Endothelial cell of umbilical vein (primary cell): ENCODE results near the gene ZMIZ1.

Experiments used
- EZH2 ChIP-seq: IDR thresholded peaks from 2 replicates; pipeline ENCODE4 v1.6.1; 2012; ENCODE audit warnings: borderline replicate concordance, low read depth, mild to moderate bottlenecking, moderate library complexity, low read length, inconsistent platforms; ENCODE audit not compliant: severe bottlenecking
- GATA2 ChIP-seq: IDR thresholded peaks from 2 replicates; pipeline ENCODE4 v1.7.0; 2011; ENCODE audit warnings: low read depth, mild to moderate bottlenecking, moderate library complexity, mixed read lengths, low read length; ENCODE audit not compliant: insufficient read length, insufficient read depth
- MYC ChIP-seq: IDR thresholded peaks from one replicate; pipeline ENCODE4 v1.6.1; 2011; ENCODE audit warnings: mild to moderate bottlenecking, low read depth, low read length
- POLR2A ChIP-seq: IDR thresholded peaks from 2 replicates; pipeline ENCODE4 v1.6.1; 2012; ENCODE audit warnings: low read depth, mild to moderate bottlenecking, control low read depth, low read length
- POLR2AphosphoS5 ChIP-seq: IDR thresholded peaks from 2 replicates; pipeline ENCODE4 v1.6.1; 2012; ENCODE audit warnings: low read depth, mild to moderate bottlenecking, control low read depth, low read length, moderate library complexity; ENCODE audit not compliant: insufficient read depth
- TF ChIP-seq, protein P1 (sequence below), 2 donors: IDR thresholded peaks; 1 replicate in 1 of 2; 2 replicates in 1 of 2; pipeline ENCODE4 v1.5.1; 2011; ENCODE audit warnings: low read length in 2 of 2, mild to moderate bottlenecking in 2 of 2, moderate library complexity in 2 of 2, control low read depth in 1 of 2, inconsistent platforms in 1 of 2, low read depth in 1 of 2; ENCODE audit not compliant: insufficient read depth in 1 of 2; ENCODE audit errors: extremely low read depth in 1 of 2
- TF ChIP-seq, protein P2 (sequence below): IDR thresholded peaks from 2 replicates; pipeline ENCODE4 v1.6.1; 2011; ENCODE audit not compliant: insufficient read depth, insufficient read length

DNA sequence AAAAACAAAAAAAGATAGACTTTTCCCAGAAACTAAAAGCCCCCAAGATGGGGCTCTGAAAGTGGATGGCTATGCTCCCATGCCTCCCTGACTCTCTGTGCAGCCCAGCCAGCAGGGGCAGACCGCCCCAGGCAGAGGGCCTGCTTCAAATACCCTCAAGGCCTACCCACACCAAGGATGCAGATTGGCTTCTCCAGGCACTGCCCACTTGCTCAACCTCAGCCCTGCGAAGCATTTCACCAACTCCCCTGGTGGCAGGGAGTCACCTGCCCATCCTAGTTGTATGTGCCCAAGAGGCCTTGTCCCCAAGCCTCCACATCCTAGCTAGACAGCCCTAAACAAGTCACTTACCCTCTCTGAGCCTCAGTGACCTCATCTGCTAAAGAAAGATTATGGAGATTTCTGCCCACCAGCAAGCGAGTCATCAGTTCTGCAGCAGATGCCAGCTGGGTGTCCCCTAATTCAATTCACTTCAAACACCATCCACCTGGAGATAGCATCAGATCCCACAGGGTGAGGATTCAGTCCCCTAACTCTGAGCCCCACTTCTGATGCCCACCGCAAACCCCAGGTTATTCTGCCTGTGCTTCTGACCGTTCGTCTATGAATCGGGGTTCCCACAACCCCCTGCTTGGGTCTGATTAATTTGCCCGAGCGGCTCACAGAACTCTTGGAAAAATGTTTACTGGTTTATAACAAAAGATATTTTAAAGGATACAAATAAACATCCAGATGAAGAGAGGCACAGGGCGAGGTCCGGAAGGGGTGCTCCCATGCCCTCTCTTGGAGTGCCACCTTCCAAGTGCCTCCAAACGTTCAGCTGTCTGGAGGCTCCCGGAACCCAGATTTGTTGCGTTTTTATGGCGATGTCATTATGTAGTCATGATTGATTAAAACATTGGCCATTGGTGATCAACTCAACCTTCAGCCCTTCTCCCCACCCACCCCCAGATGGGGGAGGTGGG is 18.6 kb upstream of the ZMIZ1 start:
- TF ChIP-seq, protein P1, sequence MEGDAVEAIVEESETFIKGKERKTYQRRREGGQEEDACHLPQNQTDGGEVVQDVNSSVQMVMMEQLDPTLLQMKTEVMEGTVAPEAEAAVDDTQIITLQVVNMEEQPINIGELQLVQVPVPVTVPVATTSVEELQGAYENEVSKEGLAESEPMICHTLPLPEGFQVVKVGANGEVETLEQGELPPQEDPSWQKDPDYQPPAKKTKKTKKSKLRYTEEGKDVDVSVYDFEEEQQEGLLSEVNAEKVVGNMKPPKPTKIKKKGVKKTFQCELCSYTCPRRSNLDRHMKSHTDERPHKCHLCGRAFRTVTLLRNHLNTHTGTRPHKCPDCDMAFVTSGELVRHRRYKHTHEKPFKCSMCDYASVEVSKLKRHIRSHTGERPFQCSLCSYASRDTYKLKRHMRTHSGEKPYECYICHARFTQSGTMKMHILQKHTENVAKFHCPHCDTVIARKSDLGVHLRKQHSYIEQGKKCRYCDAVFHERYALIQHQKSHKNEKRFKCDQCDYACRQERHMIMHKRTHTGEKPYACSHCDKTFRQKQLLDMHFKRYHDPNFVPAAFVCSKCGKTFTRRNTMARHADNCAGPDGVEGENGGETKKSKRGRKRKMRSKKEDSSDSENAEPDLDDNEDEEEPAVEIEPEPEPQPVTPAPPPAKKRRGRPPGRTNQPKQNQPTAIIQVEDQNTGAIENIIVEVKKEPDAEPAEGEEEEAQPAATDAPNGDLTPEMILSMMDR (IDR thresholded peaks at IDR 0.05; ENCODE audit: extremely low read depth in 1 of 2, insufficient read depth in 1 of 2, low read depth in 1 of 2, low read length in 2 of 2), result no peak
- no peak for TF ChIP-seq EZH2
- TF ChIP-seq POLR2A, result no peak
- no peak for TF ChIP-seq GATA2
- TF ChIP-seq MYC, result no peak
- TF ChIP-seq, protein P2, sequence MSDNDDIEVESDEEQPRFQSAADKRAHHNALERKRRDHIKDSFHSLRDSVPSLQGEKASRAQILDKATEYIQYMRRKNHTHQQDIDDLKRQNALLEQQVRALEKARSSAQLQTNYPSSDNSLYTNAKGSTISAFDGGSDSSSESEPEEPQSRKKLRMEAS, result no peak
- no peak for TF ChIP-seq POLR2AphosphoS5
